Retinal pigment epithelial cell (primary cell): ENCODE results near the gene PLCG2.

Experiments
- DNase-seq: peaks from one replicate; pipeline ENCODE4 v3.0.0-alpha.2; 2010; ENCODE audit warnings: low read depth
- H3K4me3 ChIP-seq: 2 replicates; pipeline ENCODE4 v1.5.1; 2011; ENCODE audit warnings: mild to moderate bottlenecking, low read length, control low read depth, moderate library complexity
- TF ChIP-seq, protein P1 (sequence below): conservative IDR thresholded peaks from 2 replicates; pipeline ENCODE4 v1.5.1; 2011; ENCODE audit warnings: low read depth, low read length, control low read depth, inconsistent platforms

PLCG2 gene

DNA sequence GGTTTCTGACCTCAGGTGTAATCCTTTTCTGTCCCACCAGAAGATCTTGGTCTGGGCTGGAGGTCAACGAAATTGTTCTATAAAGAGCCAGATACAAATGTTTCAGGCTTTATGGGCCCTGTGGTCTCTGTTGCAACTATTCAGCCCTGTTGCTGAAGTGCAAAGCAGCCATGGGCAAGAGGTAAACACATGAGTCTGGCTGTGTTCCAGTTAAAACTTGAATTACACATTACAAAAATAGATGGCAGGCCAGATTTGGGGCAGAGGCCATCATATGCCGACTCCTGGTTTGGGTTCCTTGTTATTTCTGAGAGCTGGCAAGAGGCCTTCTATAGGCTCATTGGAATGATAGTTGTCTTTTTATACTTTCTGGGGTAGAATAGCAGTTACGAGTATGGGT lies 117.8 kb downstream of the PLCG2 start:
- H3K4me3 ChIP-seq, result no peak overlapping the region
- TF ChIP-seq, protein P1, sequence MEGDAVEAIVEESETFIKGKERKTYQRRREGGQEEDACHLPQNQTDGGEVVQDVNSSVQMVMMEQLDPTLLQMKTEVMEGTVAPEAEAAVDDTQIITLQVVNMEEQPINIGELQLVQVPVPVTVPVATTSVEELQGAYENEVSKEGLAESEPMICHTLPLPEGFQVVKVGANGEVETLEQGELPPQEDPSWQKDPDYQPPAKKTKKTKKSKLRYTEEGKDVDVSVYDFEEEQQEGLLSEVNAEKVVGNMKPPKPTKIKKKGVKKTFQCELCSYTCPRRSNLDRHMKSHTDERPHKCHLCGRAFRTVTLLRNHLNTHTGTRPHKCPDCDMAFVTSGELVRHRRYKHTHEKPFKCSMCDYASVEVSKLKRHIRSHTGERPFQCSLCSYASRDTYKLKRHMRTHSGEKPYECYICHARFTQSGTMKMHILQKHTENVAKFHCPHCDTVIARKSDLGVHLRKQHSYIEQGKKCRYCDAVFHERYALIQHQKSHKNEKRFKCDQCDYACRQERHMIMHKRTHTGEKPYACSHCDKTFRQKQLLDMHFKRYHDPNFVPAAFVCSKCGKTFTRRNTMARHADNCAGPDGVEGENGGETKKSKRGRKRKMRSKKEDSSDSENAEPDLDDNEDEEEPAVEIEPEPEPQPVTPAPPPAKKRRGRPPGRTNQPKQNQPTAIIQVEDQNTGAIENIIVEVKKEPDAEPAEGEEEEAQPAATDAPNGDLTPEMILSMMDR, result no peak
- no peak for DNase-seq

DNA sequence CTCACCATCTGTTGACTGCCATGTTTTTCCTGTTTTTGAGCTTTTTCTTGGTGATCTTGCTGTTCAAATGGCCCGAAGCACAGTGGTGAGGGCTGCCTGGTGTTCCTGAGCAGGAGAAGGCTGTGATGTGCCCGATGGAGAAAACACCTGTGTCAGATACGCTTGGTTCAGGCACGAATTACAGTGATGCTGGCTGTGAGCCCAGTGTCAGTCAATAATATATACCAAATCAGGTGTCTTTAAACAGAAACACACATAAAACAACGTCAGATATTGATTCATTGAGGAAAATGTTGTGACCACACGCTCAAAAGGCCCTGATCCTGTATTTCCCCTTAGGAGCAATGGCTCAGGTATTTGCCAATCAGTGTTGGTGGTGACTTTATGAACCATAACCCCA lies 120.5 kb downstream of the PLCG2 start:
- TF ChIP-seq, protein P1, result no peak

DNA sequence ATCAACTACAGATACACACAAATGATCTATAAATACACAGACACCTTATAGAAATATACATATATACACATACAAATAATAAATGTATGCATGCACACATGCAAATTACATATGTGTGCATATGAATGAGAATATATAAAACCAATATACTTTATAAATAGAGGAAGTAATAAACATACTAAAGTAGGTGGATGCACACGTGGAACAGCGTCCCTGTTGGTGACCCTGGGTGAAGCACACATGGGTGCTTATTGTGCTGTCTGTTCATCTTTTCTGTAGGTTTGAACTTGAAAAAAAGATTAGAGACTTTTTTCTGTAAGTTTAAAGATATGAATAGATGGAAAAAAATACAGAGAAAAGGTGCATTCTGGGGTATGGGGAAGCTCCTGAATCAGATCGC lies 120.9 kb downstream of the PLCG2 start:
- no peak for DNase-seq
- TF ChIP-seq, protein P1, result no peak
- no peak overlapping the region for H3K4me3 ChIP-seq

More for the DNA sequence above, 120.5 kb downstream of the PLCG2 start:
- no peak for DNase-seq
- no peak overlapping the region for H3K4me3 ChIP-seq

DNA sequence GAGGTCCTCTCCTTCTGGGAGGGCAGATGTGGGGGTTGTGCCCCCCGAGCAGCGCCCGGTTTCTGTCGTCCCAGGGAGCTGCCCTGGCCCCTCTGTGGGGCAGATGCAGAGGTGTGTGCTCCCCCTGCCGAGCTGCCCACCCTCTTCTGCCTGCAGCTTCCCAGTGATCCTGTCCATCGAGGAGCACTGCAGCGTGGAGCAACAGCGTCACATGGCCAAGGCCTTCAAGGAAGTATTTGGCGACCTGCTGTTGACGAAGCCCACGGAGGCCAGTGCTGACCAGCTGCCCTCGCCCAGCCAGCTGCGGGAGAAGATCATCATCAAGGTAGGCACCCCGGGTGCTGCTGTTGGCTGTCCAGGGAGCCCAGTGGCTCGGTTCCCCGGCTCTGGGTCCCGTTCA lies 121.4 kb downstream of the PLCG2 start:
- no peak for DNase-seq
- H3K4me3 ChIP-seq, result no peak overlapping the region
- TF ChIP-seq, protein P1, result no peak

DNA sequence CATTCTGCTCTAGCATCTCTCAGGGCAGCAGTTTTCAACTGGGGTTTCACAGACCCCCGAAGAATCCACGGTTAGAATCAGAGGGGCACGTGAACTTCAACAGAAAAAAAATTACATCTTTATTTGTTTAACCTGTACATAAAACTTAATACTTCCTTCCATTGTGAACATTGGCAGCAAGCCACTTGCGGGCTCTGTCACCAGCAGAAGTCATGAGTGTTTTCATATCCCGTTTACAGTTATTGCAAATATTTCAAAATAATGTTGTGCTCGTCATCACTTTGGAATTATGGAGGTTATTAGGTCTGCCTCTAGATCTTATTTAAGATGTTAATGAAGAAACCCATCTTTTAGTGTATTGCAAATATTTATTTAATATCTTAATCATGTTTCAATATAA lies 122.4 kb downstream of the PLCG2 start:
- H3K4me3 ChIP-seq, result no peak overlapping the region
- TF ChIP-seq, protein P1, result no peak
- peak; percentile 34 for DNase-seq

DNA sequence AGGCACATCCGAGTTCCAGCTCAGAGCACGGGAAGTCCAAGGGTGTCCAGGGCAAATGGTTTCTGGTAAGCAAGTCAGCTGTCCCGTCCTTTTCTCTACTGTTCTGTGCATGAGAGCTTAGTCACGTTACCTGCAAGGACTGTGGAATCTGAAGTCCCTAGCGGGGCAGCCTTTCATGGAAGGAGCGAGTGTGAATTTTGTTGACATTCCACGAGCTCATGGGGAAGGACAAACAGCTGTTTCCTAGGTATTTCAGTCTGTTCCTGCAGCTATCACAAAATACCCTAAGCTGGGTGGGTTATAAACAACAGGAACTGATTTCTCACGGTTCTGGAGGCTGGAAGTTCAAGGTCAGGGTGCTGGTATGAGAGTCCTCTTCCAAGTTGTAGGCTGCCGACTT lies 122.9 kb downstream of the PLCG2 start:
- DNase-seq, result no peak

DNA sequence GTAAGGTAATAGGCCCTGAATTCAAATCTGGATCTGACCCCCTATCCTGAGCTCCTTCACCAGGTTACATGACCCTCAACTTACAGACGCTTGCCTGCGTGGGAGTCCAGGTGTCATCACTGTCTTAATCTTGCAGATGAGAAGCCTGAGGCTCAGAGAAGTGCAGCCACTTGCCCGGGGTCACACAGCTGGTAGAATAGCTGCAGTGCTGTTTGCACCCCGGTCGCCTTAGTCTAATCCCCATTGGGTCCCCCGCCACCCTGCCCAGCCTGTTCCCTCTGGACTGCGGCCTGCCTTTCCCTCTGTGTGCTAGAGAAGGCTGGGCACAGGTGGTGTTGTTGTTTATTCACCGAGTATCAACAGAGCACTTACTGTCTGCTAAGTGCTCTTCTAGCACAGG lies 125.2 kb downstream of the PLCG2 start:
- TF ChIP-seq, protein P1, result no peak
- no peak for DNase-seq
- no peak overlapping the region for H3K4me3 ChIP-seq

More for the DNA sequence above, 122.9 kb downstream of the PLCG2 start:
- H3K4me3 ChIP-seq, result no peak overlapping the region
- TF ChIP-seq, protein P1, result no peak
